Spleen (tissue), 11 donors: ENCODE data around the gene FOXJ1. TPM values are rescaled to one million over a fixed set of nuclear protein-coding genes. Genes with fewer than 3 reads are reported as not detected.
A peak's percentile ranks its signal among the peaks of the same experiment; 100 is the strongest.

Experiments used
- DNase-seq: peaks from one replicate; pipeline ENCODE4 v3.0.0-alpha.2; 2020
- H3K27ac ChIP-seq, 8 donors: fragments of 200-600 bp; sonication (generic) in 7 of 8; 1 replicate in 4 of 8; 2 replicates in 4 of 8; pipeline versions ENCODE4 v1.5.0 to v1.8.0; 2016 to 2021; ENCODE audit warnings: inconsistent platforms in 4 of 8, mild to moderate bottlenecking in 4 of 8, moderate library complexity in 1 of 8
- H3K27me3 ChIP-seq, 7 donors: fragments of 200-600 bp; sonication (generic) in 6 of 7; replicated peaks in 1 of 7; 1 replicate in 4 of 7; 2 replicates in 3 of 7; pipeline versions ENCODE4 v1.5.0 to v1.8.0; 2016 to 2021; ENCODE audit warnings: inconsistent platforms in 3 of 7, mild to moderate bottlenecking in 1 of 7
- H3K36me3 ChIP-seq, 6 donors: fragments of 200-600 bp; sonication (generic) in 5 of 6; 1 replicate in 4 of 6; 2 replicates in 2 of 6; pipeline versions ENCODE4 v1.5.0 to v1.8.0; 2016 to 2021; ENCODE audit warnings: inconsistent platforms in 2 of 6
- H3K4me1 ChIP-seq, 6 donors: fragments of 200-600 bp; sonication (generic) in 5 of 6; 1 replicate in 3 of 6; 2 replicates in 3 of 6; pipeline versions ENCODE4 v1.5.0 to v1.8.0; 2016 to 2021; ENCODE audit warnings: inconsistent platforms in 3 of 6
- H3K4me3 ChIP-seq, 8 donors: fragments of 200-600 bp; sonication (generic) in 7 of 8; 1 replicate in 4 of 8; 2 replicates in 4 of 8; pipeline versions ENCODE4 v1.5.0 to v1.8.0; 2016 to 2021; ENCODE audit warnings: inconsistent platforms in 4 of 8, mild to moderate bottlenecking in 4 of 8, moderate library complexity in 2 of 8
- H3K9me3 ChIP-seq, 8 donors: fragments of 200-600 bp; sonication (generic) in 7 of 8; 1 replicate in 4 of 8; 2 replicates in 4 of 8; pipeline versions ENCODE4 v1.5.0 to v1.8.0; 2016 to 2021; ENCODE audit warnings: inconsistent platforms in 4 of 8
- POLR2A ChIP-seq, 3 donors: fragments of 450-650 bp; IDR thresholded peaks; one replicate each; pipeline ENCODE4 v1.5.1; 2017; ENCODE audit warnings: antibody characterized with exemption in 3 of 3, mild to moderate bottlenecking in 1 of 3
- POLR2AphosphoS5 ChIP-seq, 3 donors: sonication (generic); formaldehyde crosslinking; IDR thresholded peaks; one replicate each; pipeline ENCODE4 v1.5.1; 2017; ENCODE audit warnings: antibody characterized with exemption in 3 of 3
- WGBS, 5 donors: extraction: QIAGEN DNeasy Blood & Tissue Kit in 3 of 5; methylation state at CpG; one replicate each; pipeline versions ENCODE4 v1.1.5 to v1.1.7; 2013 to 2018; 5-methylcytosine and 5-hydroxymethylcytosine counted together
- intact Hi-C: fragments of 100-400 bp; cut with DNase I; formaldehyde crosslinking; loops from one replicate; pipeline ENCODE4 v1.15.0; 2023; ENCODE audit warnings: low total_unique reads
- polyA plus RNA-seq, 3 donors: library from polyadenylated mRNA; stranded (reverse); fragments of 200-250 nt; gene quantifications; one replicate each; pipeline ENCODE4 v1.2.1, GENCODE V29; 2013
- total RNA-seq, 7 donors: library from RNA; depleted of rRNA in 3 of 7; stranded (reverse); fragments of >200 nt in 3 of 7; fragmentation: NEBNext Ultra II Directional in 4 of 7; extraction: Animal tissue kit (Norgen Biotek cat#: 25700) in 4 of 7; gene quantifications; one replicate each; pipeline versions ENCODE4 v1.1.0 to v1.2.1, GENCODE V29; 2016 to 2021
- TF ChIP-seq, protein P1 (sequence below), 11 experiments: fragments of 200-600 bp in 7 of 11; fragments of 450-650 bp in 4 of 11; sonication (generic) in 4 of 11; IDR thresholded peaks in 8 of 11; conservative IDR thresholded peaks in 3 of 11; 1 replicate in 7 of 11; 2 replicates in 4 of 11; pipeline versions ENCODE4 v1.4.0 to v1.8.0; 2016 to 2021; ENCODE audit warnings: antibody characterized with exemption in 11 of 11, inconsistent platforms in 4 of 11, mild to moderate bottlenecking in 1 of 11
- donor health status: healthy with polysubstance abuse.
- donor health status: DM: no; HTN: no; CAD: no; lungs with moderate emphysema.
- donor health status: DM: no; HTN: no; CAD: no.
- donor health status: Bipolar disorder and iron deficiency.
- donor health status: healthy.
- donor health status: DM: no; HTN: no; CAD: no.
- donor health status: DM: yes; HTN: yes; CAD: no.

Gene FOXJ1
- total and polyA plus RNA-seq, 10 donors: 0.05 to 0.13 TPM; not detected in 8

DNA sequence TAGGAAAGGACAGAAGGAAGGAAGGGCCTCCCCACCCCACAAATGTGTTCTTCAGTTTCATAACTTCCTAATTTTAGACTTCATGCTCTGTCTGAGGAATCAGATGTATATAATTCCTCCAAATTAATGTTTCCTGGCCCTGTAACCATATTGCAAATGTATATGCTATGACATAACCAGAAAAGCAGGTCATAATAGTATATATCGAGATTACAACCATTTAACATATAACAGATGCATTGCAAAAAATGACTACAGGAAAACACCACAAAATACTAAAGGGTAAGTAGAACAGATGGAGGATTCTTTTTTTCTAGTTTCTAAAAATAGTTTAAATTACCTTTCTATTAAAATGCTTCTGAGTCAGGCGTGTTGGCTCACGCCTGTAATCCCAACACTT lies 34.3 kb downstream of the FOXJ1 start:
- 71 to 83% (median 76%) methylated on average over 3 of the region's 3 CpGs for WGBS, 5 donors
- H3K36me3 ChIP-seq: peaks cover 0 to 2% (median under 1%) of the 10 kb centered on the region in 6 donors

GRCh38 chr17:76104896-76105231 lies 36.2 kb downstream of the FOXJ1 start:
- Histone ChIP-seq H3K9me3 (no peaks in the 10 kb centered on the region), H3K36me3 (peaks cover 0 to 20% (median 19%) of the 10 kb centered on the region in 6 donors), H3K4me3 (peak overlapping the region in 1 of 8 donors; percentile 84), H3K27ac (no peak overlapping the region), H3K4me1 (peaks cover 11 to 46% (median 26%) of the 10 kb centered on the region in 6 donors), H3K27me3 (no peaks in the 10 kb centered on the region)
- intact Hi-C loops: no loop called here
- no peak for DNase-seq
- TF ChIP-seq POLR2AphosphoS5 (IDR thresholded peaks at IDR 0.05): no peak
- TF ChIP-seq, protein P1, sequence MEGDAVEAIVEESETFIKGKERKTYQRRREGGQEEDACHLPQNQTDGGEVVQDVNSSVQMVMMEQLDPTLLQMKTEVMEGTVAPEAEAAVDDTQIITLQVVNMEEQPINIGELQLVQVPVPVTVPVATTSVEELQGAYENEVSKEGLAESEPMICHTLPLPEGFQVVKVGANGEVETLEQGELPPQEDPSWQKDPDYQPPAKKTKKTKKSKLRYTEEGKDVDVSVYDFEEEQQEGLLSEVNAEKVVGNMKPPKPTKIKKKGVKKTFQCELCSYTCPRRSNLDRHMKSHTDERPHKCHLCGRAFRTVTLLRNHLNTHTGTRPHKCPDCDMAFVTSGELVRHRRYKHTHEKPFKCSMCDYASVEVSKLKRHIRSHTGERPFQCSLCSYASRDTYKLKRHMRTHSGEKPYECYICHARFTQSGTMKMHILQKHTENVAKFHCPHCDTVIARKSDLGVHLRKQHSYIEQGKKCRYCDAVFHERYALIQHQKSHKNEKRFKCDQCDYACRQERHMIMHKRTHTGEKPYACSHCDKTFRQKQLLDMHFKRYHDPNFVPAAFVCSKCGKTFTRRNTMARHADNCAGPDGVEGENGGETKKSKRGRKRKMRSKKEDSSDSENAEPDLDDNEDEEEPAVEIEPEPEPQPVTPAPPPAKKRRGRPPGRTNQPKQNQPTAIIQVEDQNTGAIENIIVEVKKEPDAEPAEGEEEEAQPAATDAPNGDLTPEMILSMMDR (IDR thresholded peaks at IDR 0.05 in 8 of 11, conservative IDR thresholded peaks at IDR 0.05 in 3 of 11): no peak
- TF ChIP-seq POLR2A (IDR thresholded peaks at IDR 0.05): no peak
- WGBS, 5 donors: 61 to 77% (median 68%) methylated on average over 4 to 5 of the region's 5 CpGs

More for the DNA sequence above, 34.3 kb downstream of the FOXJ1 start:
- intact Hi-C loops: no loop called here
- H3K4me1 ChIP-seq: peaks cover 10 to 38% (median 22%) of the 10 kb centered on the region in 6 donors
- H3K27me3 ChIP-seq: peaks cover 0 to 5% (median 0%) of the 10 kb centered on the region in 7 donors
- no peak overlapping the region for H3K4me3 ChIP-seq
- no peaks in the 10 kb centered on the region for H3K9me3 ChIP-seq
- no peak overlapping the region for H3K27ac ChIP-seq
- DNase-seq: no peak
- TF ChIP-seq, protein P1 (IDR thresholded peaks at IDR 0.05 in 8 of 11, conservative IDR thresholded peaks at IDR 0.05 in 3 of 11): no peak
- TF ChIP-seq POLR2AphosphoS5 (IDR thresholded peaks at IDR 0.05) (no peak), POLR2A (IDR thresholded peaks at IDR 0.05) (no peak)

DNA sequence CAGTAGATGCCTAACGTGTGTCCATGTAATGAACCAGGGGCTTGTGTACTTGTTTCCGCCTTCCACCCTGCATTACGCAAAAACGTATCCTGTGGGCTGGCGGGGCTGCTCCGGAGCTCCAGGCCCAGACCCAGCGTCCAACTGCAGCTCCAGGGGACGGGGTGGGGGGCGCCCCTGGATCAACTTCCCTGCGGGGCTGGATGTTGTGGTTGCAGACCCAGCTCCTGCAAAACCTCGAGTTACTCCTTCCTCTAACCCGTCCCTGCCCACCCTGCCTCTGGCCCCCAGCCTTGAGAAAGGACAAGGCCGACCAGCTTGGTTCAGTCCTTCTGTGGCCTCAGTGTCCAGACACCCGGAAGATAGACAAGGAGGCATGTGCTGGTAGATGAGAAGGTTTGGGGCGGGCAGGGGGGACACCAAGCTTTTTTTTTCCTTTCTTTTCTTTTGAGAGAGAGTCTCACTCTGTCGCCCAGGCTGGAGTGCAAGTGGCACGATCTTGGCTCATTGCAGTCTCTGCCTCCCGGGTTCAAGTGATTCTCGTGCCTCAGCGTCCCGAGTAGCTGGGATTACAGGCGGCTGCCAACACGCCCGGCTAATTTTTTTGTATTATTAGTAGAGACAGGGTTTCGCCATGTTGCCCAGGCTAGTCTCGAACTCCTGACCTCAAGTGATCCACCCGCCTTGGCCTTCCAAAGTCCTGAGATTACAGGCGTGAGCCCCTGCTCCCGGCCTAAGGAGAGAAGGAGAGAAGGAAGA lies 36.7 kb downstream of the FOXJ1 start:
- Histone ChIP-seq H3K27ac (peak overlapping the region; percentile 64 to 93 (median 88)), H3K9me3 (no peaks in the 10 kb centered on the region), H3K36me3 (peaks cover 0 to 26% (median 24%) of the 10 kb centered on the region in 6 donors), H3K4me1 (peaks cover 11 to 46% (median 26%) of the 10 kb centered on the region in 6 donors), H3K4me3 (peak overlapping the region; percentile 51 to 88 (median 77)), H3K27me3 (no peaks in the 10 kb centered on the region)
- intact Hi-C loops: no loop called here
- no peak for TF ChIP-seq POLR2AphosphoS5 (IDR thresholded peaks at IDR 0.05)
- TF ChIP-seq, protein P1 (IDR thresholded peaks at IDR 0.05 in 8 of 11, conservative IDR thresholded peaks at IDR 0.05 in 3 of 11): no peak
- peak; percentile 80 for DNase-seq
- WGBS, 5 donors: 64 to 83% (median 80%) methylated on average over 19 to 29 of the region's 29 CpGs
